Activated CD4-positive, alpha-beta T cell treated with anti-CD3 and anti-CD28 coated beads, Interleukin-2, amount 50 U/mL, for 24 hours (primary cell): ENCODE results near the gene IPO4.

Source experiments
- DNase-seq, 2 donors: peaks; one replicate each; pipeline ENCODE4 v3.0.0-alpha.2; 2020; ENCODE audit warnings: low read depth in 1 of 2, low spot score in 1 of 2

IPO4 gene

GRCh38 chr14:24135834-24136683 lies 52.6 kb downstream of the IPO4 start, which contains the start of gene PSME1:
TSS of gene PSME1 (plus strand) at chr14:24136194. CDS start at chr14:24136263, 69 bp downstream.
- DNase-seq, result peak; percentile 88 to 90

GRCh38 chr14:24135584-24135833 lies 53.1 kb downstream of the IPO4 start:
- no peak for DNase-seq

- no peak for DNase-seq
Measured at GRCh38 chr14:24133735-24134134, 54.9 kb downstream of the IPO4 start.

GRCh38 chr14:24132976-24133375 lies 55.6 kb downstream of the IPO4 start:
- no peak for DNase-seq

GRCh38 chr14:24132061-24132685 lies 56.4 kb downstream of the IPO4 start:
- DNase-seq, result no peak

- DNase-seq, result no peak
Measured at GRCh38 chr14:24131549-24131966, 57.1 kb downstream of the IPO4 start.

GRCh38 chr14:24130717-24131548 lies 57.7 kb downstream of the IPO4 start:
- DNase-seq, result no peak

GRCh38 chr14:24130380-24130716 lies 58.3 kb downstream of the IPO4 start, which contains the start of gene FITM1:
TSS of gene FITM1 (plus strand) at chr14:24130659. CDS start at chr14:24131564, 905 bp downstream.
- DNase-seq, result no peak
